Measurements from ENCODE around the gene MRPL54. TPM values are rescaled to one million over a fixed set of nuclear protein-coding genes. Genes with fewer than 3 reads are reported as not detected.
A peak's percentile ranks its signal among the peaks of the same experiment; 100 is the strongest.
"Not testable (repeated sequence)": the region's sequence is repeated elsewhere in the genome, so short reads cannot be mapped to it uniquely, and the experiment has no call there.

MRPL54 gene
- total RNA-seq, 1 donor from 2014 or later, result 29.4 TPM

GRCh38 chr19:3740431-3740830 is 22.1 kb upstream of the MRPL54 start:
- no peak for DNase-seq (ENCODE audit: low spot score)

GRCh38 chr19:3743486-3743885 is 19.0 kb upstream of the MRPL54 start:
- no peak for DNase-seq (ENCODE audit: low spot score)

- DNase-seq (ENCODE audit: low spot score), result no peak
Observed at GRCh38 chr19:3745363-3746045, 17.0 kb upstream of the MRPL54 start.

GRCh38 chr19:3746371-3747056 is 16.0 kb upstream of the MRPL54 start:
- no peak for DNase-seq (ENCODE audit: low spot score)

GRCh38 chr19:3748965-3749364 is 13.5 kb upstream of the MRPL54 start:
- no peak for DNase-seq (ENCODE audit: low spot score)

GRCh38 chr19:3750211-3750610 is 12.3 kb upstream of the MRPL54 start:
- no peak for DNase-seq (ENCODE audit: low spot score)

GRCh38 chr19:3751236-3751635 is 11.2 kb upstream of the MRPL54 start:
- DNase-seq (ENCODE audit: low spot score), result no peak

GRCh38 chr19:3752492-3752891 is 10.0 kb upstream of the MRPL54 start:
- DNase-seq (ENCODE audit: low spot score), result no peak

GRCh38 chr19:3753631-3754410 is 8.7 kb upstream of the MRPL54 start:
- DNase-seq (ENCODE audit: low spot score), result no peak

- DNase-seq (ENCODE audit: low spot score), result not testable (repeated sequence)
Observed at GRCh38 chr19:3757705-3758104, 4.8 kb upstream of the MRPL54 start.

GRCh38 chr19:3758297-3758696 is 4.2 kb upstream of the MRPL54 start:
- not testable (repeated sequence) for DNase-seq (ENCODE audit: low spot score)

GRCh38 chr19:3759482-3760254 is 2.8 kb upstream of the MRPL54 start:
- DNase-seq (ENCODE audit: low spot score), result no peak

- no peak for DNase-seq (ENCODE audit: low spot score)
Observed at GRCh38 chr19:3760871-3761361, 1.6 kb upstream of the MRPL54 start.

GRCh38 chr19:3761382-3762129 is 926 bp upstream of the MRPL54 start, which contains the start of gene APBA3:
APBA3 (minus strand) TSS chr19:3761692; CDS start chr19:3760264, 1,428 bp downstream.
- peak; percentile 91 for DNase-seq (ENCODE audit: low spot score)

- no peak for DNase-seq (ENCODE audit: low spot score)
Observed at GRCh38 chr19:3762130-3762473, 380 bp upstream of the MRPL54 start.

GRCh38 chr19:3765121-3765520 is 2.6 kb downstream of the MRPL54 start:
- no peak for DNase-seq (ENCODE audit: low spot score)

- DNase-seq (ENCODE audit: low spot score), result not testable (repeated sequence)
Observed at GRCh38 chr19:3765757-3766156, 3.3 kb downstream of the MRPL54 start.

GRCh38 chr19:3766520-3766919 is 4.0 kb downstream of the MRPL54 start:
- no peak for DNase-seq (ENCODE audit: low spot score)

GRCh38 chr19:3767050-3767449 is 4.6 kb downstream of the MRPL54 start:
- DNase-seq (ENCODE audit: low spot score), result no peak

GRCh38 chr19:3768015-3768747 is 5.7 kb downstream of the MRPL54 start:
- no peak for DNase-seq (ENCODE audit: low spot score)
